NCI-H146 (cell line): ENCODE measurements around the gene DNAAF3.
"Not testable (repeated sequence)": the region's sequence is repeated elsewhere in the genome, so short reads cannot be mapped to it uniquely, and the experiment has no call there.

Experiments used
- DNase-seq: peaks from one replicate; lab custom pipeline; 2025; lab: John Stamatoyannopoulos, UW

Gene DNAAF3

DNA sequence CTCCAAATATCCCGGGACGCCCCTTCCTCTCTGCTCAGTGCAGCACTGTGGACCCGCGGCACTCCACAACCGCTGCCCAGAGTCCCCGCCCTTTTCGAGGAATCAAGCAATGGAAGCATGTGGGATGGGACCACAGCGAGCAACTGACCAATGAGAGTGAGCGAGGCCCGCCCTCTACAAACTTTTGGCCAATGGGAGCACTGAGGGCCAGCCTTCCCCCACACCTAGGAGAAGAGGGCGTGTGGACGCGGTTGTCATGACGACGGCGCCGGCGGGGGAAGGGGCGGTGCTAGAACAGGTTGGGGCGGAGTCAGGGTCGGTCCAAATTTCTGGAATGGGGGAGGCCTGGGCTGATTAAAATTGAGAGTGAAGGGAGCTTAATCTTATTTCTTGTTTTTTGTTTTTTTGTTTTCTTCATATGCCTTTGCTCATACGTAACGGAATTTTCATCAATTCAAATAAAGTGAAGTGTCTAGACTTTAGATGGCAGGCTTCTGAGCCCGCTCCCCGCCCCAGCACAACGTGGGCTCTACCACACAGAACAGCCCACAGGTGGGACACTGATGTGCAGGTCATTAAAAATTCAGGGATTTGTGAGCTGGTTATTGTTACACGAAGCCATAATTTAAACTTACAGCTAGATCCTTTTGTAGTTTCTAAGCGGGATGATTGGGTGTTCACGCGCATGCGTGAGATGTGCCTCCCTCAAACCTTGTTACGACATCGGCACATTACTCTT, at the start of gene DNAAF3:
Gene DNAAF3 (minus strand): TSS at position 84 of the 739 bp plus-strand sequence. CDS start 200 bp downstream, outside the sequence.
- DNase-seq: peak; percentile 99

DNA sequence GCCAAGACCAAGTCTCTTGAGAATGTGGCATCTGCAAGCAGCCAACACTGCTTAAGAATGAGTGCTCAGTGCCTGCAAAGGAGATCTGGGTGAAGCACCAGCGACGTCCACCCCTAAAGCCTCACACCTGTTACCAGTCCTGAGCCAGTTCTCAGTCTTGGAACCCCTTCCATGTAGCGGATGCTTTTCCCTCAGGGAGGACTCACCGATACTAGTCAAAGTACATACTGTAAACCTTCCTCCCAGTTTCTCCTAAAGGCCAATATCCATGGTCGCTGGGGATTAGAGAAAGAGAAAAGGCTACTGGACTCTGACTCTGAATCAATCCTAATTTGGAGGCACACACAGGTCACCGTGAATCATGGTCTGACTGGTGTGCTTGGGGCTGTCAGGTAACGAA, 47.1 kb upstream of the DNAAF3 start:
- no peak for DNase-seq

DNA sequence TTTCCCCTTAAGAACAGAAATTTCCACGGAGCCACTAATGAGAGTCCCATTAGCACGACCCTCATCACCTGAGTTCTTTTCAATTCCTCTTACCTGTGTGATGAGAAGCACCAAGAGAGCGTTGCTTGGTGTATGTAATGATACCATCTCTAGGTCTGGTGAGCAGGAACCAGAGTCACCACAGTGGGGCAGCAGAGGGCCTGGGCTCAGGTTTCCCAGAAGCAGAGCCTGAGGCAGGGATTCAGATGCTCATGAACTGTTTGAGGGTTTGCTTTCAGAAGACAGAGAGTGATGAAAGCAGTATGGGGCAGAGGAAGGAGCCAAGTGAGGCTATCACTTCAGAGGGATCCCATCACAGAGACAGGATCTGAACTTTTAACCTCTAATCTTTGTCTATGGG, 46.0 kb upstream of the DNAAF3 start:
- DNase-seq: no peak

DNA sequence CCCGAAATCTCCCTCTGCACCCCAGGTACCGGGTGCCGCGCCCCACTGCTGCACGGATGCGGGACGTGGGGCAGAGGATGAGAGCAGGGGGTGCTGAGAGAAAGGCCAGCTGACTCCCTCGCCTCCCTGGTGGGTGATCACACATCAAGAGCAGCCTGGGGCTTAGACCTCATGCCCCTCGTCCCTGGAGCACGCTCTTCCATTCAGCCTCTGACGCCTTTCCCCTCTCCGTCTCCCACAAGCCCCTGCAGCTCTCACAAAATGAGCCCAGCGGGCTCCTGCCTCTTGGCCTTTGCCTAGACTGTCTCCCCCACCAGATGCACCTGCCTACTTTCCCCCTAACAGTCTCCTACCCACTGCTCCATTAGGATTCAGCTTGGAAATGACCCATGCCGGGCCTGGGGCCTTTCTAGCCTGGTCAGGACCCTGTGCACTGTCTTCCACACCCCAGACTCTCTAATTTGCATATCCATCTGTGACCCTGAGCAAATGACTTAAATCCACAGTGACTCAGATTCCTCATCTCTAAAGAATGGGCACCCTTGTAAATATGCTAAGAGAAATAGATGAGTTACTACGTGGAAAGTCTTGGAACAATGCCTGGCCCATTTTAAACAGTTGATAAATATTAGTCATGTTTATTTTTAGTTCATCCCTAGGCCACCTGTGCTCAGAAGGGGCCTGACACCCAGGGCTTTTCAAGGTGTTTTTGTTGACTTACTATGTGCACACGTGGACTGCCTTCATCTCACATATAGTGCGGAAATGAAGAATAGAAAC, 43.5 kb upstream of the DNAAF3 start:
- DNase-seq: peak; percentile 76

DNA sequence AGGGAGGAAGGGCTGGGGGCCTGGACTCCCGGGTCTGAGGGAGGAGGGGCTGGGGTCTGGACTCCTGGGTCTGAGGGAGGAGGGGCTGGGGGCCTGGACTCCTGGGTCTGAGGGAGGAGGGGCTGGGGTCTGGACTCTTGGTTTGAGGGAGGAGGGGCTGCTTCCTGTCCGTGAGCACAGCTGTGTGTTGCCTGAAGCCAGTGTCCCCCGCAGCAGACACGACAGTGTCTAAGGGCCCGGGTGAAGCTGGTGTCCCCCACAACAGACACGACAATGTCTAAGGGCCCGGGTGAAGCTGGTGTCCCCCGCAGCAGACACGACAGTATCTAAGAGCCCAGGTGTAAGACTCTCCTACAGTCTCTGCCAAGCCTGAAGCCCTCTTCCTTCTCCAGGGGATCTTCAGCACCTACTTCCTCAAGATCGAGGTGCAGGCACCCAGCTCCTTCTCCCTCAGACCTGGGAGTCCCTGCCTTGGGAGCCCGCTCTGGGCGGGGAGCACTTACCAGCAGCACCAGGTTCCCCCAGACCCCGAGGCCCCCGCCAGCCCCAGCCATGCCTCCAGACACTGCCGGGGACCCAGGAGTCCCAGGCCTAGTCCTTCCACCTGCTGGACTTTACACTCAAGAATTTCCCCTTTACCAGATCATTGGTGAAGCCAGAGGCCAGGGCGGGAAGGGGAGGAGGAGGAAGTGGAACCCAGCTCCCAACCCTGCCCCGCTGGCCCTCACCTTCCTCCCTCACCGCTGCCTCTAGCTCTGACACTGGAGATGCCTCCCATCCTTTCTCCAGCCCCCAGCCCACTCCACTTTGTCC, 42.7 kb upstream of the DNAAF3 start, which contains the start of gene PTPRH:
Gene PTPRH (minus strand): TSS at position 622 of the 813 bp plus-strand sequence. CDS start 68 bp downstream, at position 554.
- no peak for DNase-seq

DNA sequence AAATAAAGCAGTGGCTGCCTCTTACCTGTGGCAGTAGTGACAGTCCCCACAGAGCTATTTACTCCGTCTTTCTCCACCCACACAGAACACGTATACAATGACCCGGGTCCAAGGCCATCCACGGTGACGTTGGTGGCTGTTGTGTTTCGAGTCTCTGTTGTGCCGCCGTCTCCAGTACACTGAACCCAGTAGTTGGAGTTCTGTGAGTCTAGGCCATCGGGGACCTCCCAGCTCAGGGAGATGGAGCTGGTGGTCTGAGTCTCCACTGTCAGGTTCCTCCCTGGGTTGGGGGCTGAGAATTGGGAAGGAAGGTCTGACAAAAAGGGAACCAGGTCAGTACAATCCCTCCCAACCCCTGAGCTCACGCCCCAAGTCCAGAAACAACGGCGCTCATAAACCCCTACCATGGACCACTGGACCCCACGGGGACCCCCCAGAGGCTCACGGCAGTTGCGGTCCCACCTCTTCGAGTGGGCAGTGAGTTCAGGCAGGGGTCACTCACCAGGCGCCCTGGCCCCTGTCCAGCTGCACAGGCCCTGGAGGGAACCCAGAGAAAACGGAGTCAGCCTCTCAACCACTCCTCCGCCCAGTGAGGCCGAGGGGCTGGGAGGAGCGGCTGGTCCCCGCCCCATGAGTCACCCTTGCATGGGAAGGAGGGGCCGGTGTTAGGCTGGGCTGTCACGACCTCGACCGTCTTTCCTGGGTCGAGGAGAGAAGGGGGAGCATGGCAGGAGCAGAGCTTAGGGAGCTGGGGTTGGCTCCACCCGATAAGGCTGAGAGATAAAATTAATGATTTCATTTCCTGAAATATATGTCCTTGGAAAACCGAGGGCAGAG, 40.5 kb upstream of the DNAAF3 start:
- DNase-seq: peak; percentile 71

DNA sequence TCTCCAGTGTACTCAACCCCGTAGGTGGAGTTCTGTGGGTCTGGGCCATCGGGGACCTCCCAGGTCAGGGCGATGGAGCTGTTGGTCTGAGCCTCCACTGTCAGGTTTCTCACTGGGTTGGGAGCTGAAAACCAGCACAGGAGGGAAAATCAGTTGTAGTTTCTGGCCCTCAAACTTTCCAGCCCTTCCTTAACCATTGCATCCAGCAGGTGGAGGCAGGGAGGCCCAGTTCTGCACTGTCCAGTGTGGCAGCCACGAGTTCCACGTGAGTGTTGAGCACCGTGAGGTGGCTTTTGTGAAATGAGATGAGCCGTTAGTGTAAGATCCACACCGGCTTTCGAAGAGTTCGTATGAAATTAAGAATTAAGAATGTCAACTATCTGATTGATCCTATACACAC, 35.8 kb upstream of the DNAAF3 start:
- DNase-seq: not testable (repeated sequence)

DNA sequence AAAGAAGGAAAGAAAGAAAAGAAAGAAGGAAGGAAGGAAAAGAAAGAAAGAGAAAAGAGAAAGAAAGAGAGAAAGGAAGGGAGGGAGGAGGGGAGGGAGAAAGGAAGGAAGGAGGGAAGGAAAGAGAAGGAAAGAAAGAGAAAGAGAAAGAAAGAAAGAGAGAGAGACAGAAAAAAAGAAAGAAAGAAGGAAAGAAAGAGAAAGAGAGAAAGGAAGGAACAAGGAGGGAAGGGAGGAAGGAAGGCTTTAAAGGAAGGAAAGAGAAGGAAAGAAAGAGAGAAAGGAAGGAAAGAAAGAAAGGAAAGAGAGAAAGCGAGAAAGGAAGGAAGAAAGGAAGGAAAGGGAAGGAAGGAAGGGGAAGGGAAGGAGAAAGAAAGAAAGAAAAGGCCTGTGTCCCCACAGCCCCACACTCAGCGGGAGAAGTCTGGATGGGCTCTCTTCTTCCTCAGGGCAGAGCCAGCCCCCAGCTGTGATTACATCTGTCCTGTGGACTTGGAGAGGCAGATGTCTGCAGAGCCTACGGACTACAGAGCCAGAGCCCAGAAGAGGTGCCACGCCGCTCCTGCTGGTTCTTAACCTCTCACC, 33.3 kb upstream of the DNAAF3 start:
- no peak for DNase-seq

DNA sequence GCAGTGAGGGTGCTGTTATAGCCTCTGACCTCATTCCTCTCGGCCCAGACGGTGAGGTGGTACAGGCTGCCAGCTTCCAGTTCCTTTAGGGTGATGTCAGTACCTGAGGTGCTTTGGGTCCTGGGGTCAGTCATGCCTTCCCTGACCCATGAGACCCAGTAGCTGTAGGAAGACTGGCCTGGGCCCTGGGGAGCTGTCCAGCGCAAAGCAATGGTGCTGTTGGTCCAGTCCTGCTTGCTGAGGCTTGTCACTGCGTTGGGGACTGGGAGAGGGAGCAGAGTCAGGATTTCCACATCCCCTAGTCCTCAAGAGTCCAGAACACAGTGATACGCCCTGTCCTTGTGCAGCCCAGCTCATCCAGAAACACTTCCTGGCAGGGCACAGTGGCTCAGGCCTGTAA, 32.2 kb upstream of the DNAAF3 start:
- no peak for DNase-seq

DNA sequence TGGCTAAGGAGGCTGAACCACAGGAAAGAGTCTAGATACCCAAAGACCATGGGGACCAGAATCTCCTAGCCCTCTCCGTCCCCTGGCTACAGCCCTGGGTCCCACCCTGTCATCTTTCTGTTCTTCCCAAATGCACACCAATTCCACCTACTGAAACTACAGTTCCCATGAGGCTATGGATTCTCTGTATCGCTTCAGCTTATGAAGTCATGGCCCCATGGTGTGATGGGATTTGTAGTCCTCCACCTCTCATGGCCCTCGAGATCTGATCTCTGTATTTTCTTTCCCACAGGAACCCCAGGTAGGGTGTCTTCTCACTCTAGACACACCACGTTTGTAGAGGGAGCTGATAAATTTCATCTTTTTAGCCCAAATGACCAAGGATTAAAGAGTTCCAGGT, 31.1 kb upstream of the DNAAF3 start:
- no peak for DNase-seq

DNA sequence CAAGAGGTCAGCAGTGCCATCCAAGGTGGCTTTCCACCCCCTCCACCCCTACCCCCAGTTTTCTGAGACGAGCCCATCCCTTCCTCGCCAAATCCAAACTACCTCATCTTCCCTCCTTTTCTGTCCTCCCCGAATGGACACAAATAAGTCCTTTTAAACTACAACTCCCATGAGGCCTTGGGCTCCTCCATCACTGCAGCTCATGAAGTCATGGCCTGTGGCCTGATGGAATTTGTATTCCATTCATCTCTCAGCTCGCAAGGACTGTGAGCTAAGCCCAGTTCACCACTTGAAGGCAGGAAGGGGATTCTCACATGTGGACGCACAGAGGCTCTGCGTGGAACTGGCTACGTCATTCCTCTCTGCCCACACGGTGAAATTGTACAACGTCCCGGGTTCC, 30.4 kb upstream of the DNAAF3 start:
- DNase-seq: no peak

DNA sequence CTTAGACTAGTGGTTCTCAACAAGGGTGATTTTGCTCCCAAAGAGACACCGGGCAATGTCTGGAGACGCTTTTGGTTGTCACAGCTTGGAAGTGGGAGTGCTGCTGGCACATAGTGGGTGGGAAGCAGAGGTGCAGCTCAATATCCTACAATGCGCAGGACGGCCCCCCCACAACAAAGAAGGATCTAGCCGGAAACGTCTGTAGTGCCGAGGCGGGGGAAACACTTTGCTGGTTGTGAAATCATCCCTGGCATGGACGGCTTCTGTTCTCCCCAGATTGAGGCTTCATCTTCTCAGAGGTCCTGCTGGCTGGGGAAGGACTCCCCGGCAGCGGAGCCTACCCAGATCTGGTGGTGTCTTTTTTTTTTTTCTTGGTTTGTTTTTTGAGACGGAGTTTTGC, 27.1 kb upstream of the DNAAF3 start:
- DNase-seq: no peak

DNA sequence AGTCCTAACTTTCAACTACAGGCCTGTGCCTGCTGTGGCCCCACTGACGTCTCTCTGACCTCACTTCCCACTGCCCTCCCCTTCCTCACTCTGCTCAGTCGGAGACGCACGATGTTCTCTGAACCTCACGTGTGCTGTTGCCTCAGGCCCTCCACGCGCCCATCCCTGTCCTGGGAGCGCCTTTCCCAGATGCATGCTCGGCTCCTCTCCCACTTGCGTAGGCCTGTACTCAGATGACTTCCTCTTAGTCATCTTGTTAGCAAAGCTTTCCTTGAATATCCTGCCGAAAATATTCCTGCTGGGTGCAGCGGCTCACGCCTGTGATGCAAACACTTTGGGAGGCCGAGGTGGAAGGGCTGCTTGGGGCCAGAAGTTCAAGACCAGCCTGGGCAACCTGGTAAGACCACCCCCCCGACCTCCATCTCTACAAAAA, 23.0 kb upstream of the DNAAF3 start:
- DNase-seq: no peak

DNA sequence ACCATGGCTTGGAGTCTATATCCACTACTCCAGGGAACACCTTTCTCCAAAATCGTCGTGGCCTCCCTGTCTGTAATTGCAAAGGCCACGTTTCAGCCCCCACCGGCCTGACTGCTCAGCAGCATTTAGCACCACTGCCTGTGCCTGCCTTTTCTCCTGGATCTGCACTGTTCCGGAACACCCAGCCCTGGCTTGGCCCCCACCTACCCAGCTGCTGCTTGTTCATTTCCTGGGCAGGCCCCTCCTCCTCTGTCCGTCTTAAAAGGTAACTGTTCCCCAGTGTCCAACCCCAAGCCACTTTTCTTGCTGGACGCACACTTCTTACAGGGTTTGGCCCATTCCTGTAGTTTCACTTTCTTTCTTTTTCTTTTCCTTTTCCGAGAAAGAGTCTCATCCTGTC, 22.2 kb upstream of the DNAAF3 start:
- DNase-seq: no peak

DNA sequence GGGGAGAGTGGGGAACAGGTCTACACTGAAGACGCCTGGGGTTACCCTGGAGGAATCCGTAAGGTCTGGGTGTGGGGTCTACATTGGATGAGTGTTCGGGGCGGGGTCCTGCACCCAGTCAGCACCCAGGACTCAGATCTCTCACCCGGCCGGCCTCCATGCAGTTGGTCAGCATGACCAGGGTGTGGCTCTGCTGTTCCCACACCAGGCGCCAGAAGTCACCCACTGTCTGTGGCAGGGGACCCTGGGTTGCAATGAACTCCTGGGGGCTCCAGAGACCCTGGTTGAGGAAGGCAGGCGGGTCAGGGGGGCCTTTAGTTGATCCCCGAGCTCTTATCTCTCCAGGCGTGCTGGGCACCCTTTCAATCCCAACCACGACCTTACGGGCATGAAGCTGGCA, 19.7 kb upstream of the DNAAF3 start:
- DNase-seq: no peak

DNA sequence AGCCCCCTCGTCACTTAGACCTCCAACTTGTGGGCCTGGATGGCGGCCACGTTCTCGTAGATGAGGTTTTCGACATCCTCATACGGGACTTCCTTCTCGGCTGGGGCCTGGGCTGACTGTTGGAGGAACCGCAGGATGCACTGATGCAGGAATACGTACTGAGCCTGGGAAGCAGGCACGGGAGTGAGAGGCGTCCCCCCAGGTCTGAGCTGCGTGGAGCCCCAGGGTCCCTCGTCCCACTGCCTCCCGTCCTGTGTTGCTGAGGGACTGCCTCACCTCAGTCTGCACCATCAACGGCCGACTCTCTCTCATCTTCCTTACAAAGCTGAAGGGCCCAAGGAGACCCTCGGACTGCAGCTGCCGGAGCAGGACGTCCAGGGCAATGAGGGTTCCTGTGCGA, 15.3 kb upstream of the DNAAF3 start:
- no peak for DNase-seq

DNA sequence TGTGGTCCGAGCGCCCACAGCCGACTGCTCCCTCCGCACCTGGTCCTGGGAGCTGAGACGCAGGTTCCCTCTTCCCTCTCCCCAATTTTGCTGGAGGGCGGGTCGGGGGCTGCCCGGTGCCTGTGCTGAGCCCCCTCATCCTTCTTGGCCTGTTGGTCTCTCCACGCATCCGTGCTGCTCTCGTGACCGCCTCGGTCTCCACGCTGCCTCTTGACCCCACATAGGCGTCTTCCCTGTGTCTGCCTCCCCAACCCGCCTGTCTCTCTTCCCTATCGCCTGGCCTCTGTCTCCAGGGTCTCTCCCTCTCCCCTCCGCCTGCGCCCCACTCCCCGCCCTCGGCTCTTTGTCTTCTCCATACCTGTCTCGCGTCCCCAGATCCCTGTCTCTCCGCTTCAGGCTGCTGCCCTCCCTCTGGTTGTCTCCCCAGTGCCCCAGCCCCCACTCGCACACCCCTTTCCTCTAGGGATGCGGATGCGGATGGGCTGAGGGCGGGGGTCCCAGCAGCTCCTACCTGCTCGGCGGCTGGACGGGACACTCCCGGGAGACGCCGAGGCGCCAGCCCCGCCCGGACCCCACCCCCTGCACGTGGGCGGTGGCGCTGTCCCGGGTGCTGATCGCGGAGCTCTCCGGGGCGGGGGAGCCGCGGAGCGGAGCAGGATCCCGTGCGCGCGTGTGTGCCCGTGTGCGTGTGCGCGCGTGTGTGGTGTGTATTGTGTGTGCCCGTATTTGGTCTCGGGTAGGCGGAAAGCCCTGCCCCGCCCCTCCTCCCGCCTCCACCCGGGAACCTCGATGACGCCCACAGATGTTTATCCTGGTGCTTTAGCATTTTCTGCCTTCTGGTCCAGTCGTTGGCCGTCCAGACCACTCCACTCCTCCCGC, 13.4 kb upstream of the DNAAF3 start, which contains the start of gene SYT5:
Gene SYT5 (minus strand): TSS at position 684 of the 879 bp plus-strand sequence. CDS start 1,248 bp downstream, outside the sequence.
- DNase-seq: peak; percentile 53

DNA sequence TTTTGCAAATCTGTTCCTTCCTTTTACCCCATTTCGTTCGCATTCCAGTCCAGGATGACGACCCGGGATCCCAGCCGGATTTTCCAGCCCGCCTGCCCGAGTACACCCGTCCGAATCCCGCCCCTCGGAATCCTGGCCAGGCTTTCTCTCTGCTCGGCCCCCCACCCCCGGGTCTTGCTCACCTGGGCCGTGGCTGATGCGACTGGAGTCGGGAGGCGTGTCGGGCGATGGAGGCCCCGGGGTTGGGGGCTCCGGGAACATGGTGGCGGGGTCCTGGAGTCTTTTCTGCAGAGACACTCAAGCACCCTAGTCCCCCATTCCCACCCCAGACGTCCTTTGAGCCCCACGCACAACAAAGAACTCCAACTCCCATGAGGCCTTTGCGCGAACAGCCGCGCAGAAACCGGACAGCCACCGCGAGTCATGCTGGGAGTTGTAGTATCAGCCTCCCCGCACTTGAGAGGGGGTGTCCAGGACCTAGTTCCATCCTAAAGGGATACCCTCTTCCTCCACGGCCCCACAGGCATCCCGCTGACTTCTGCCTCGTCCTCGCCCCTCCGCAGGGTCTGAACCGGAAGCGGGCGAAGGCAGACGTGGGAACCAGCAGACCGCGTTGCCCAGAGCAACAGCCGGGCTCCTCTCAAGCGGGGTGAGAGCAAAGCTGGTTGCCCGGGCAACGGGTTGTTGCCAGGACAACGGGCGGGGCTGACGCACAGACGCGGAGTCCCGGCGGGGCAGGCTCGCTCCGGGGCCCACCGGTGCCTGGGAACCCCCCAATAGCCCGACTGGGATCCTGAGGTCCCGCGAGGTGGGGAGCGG, 12.6 kb upstream of the DNAAF3 start:
- peak; percentile 94 for DNase-seq

DNA sequence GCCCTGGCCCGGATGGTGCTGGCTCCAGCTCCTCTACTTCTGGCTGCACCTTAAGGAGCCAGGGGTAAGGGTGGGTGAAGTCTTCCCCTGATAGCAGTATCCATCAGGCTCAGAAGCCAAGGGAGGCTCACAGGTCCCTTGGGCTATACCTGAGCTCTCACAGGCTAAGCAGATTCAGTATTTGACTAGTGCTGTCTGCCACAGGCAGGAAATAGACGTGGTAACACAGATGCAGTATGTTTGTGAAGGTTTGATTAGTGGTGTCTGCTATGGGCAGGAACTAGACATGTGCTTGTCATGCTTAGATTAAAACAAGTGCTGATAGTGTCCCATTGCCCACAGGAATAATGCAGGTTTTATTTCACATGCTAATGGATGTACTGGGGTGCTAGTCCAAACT, 9.7 kb upstream of the DNAAF3 start:
- DNase-seq: peak; percentile 41
